OCI-LY7 (cell line): ENCODE results near the gene POTEM.
"Not testable (repeated sequence)": the region's sequence is repeated elsewhere in the genome, so short reads cannot be mapped to it uniquely, and the experiment has no call there.

Experiments
- EZH2phosphoT487 ChIP-seq: fragments of 200-600 bp; sonication (generic); IDR thresholded peaks from 2 replicates; pipeline ENCODE4 v1.6.1; 2018; ENCODE audit warnings: low read depth, borderline replicate concordance, mild to moderate bottlenecking, mixed run types, antibody characterized with exemption, low read length, moderate library complexity, mixed read lengths
- TF ChIP-seq, protein P1 (sequence below): fragments of 200-600 bp; sonication (generic); conservative IDR thresholded peaks from 2 replicates; pipeline ENCODE4 v1.5.1; 2014; ENCODE audit warnings: mild to moderate bottlenecking, antibody characterized with exemption, low read length, moderate library complexity, mixed read lengths

DNA sequence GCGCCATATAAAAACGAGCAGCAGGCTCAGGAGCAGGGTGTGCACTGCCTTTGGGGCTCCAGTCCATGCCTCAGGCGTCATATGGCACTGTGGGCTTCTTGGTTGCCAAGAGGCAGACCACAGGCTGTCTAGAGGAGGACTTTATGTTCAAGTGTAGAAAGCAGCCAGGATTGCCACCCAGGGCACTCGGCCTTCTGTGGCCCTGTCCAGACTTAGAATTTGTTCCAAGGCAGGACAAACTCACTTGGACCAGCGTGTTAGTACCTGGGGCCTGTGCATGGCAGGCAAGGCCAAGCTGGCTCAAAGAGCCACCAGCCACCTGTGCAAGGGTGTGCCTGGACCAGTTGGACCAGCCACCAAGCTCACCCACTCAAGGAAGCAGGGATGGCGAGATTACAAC lies 40.4 kb downstream of the POTEM start:
- TF ChIP-seq, protein P1, sequence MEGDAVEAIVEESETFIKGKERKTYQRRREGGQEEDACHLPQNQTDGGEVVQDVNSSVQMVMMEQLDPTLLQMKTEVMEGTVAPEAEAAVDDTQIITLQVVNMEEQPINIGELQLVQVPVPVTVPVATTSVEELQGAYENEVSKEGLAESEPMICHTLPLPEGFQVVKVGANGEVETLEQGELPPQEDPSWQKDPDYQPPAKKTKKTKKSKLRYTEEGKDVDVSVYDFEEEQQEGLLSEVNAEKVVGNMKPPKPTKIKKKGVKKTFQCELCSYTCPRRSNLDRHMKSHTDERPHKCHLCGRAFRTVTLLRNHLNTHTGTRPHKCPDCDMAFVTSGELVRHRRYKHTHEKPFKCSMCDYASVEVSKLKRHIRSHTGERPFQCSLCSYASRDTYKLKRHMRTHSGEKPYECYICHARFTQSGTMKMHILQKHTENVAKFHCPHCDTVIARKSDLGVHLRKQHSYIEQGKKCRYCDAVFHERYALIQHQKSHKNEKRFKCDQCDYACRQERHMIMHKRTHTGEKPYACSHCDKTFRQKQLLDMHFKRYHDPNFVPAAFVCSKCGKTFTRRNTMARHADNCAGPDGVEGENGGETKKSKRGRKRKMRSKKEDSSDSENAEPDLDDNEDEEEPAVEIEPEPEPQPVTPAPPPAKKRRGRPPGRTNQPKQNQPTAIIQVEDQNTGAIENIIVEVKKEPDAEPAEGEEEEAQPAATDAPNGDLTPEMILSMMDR, result not testable (repeated sequence)
- TF ChIP-seq EZH2phosphoT487, result not testable (repeated sequence)
